SK-N-DZ (cell line): ENCODE results near the gene TMEM131L.

Source experiments
- DNase-seq: peaks from one replicate; pipeline ENCODE4 v3.0.0-alpha.2; 2015; ENCODE audit warnings: low spot score

The TMEM131L gene

DNA sequence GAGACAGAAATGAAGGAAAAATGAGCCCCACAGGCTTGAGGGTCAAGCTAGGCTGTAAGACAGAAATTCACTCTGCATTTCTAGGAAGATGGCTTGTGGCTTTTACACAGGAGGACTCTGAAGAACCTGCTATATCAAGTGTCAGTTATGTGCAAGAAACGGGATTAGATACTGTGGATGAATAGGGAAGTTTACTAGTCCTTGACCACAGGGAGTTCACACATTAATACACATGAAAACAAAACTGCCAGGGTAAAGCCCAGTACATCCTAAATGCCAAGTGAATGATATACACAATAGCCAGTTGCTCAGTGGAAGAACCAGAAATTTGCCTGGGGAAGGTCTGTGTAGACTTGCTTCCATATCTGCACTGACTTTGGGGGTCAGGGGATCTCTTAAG lies 53.5 kb downstream of the TMEM131L start:
- DNase-seq = no peak

DNA sequence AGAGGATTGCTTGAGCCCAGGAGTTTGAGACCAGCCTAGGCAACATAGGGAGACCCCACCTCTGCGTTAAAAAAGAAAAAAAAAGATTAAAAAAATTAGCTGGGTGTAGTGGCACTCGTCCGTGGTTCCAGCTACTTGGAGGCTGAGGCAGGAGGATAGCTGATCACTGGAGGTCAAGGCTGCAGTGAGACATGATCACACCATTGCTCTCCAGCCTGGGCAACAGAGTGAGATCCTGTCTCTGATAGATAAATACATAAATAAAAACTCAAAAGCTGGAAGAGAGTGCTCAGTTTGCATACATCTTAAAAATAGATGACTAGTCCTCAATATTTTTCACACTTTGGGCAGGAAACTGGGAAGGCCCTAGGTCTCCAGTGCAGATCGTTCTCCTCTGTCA lies 54.1 kb downstream of the TMEM131L start:
- no peak for DNase-seq

DNA sequence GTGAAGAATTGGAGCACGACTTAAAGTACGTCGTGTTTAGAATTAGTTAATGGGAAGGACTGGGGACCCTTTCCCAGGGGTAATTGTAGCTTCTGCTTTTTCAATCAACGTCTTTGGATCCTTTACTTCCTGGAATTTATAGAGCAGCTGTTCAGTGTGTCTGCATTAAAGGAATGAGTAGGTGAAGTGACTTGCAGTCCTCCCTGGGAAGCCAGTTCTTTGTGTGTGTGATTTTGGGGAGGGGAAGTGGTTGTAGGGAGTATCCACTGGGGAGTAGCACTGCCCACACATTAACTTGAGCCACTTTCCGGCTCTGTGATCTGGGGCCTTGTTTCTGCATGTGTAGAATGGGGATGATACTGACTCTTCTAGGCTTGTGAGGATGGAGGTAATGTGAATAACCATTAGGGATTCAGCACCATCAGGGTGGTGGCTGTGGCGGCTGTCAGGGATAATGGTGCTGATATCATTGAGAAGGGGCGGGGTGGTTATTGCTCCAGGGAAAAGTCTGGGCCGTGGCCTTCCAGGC lies 54.7 kb downstream of the TMEM131L start:
- no peak for DNase-seq

DNA sequence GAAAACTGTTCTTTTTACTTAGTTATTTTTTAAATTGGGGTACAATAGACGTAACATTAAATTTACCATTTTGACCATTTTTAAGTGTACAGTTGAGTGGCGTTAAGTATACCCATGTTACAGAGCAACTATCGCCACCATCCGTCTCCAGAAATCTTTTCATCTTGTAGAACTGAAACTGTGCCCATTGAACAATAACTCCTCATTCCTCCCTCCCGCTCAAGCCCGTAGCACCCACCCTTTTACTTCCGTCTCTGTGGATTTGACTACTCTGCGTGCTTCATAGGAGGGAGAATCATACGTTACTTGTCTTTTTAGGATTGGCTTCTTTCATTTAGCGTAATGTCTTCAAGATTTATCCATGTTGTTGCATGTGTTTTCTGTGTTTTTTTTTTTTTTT lies 55.3 kb downstream of the TMEM131L start:
- no peak for DNase-seq

DNA sequence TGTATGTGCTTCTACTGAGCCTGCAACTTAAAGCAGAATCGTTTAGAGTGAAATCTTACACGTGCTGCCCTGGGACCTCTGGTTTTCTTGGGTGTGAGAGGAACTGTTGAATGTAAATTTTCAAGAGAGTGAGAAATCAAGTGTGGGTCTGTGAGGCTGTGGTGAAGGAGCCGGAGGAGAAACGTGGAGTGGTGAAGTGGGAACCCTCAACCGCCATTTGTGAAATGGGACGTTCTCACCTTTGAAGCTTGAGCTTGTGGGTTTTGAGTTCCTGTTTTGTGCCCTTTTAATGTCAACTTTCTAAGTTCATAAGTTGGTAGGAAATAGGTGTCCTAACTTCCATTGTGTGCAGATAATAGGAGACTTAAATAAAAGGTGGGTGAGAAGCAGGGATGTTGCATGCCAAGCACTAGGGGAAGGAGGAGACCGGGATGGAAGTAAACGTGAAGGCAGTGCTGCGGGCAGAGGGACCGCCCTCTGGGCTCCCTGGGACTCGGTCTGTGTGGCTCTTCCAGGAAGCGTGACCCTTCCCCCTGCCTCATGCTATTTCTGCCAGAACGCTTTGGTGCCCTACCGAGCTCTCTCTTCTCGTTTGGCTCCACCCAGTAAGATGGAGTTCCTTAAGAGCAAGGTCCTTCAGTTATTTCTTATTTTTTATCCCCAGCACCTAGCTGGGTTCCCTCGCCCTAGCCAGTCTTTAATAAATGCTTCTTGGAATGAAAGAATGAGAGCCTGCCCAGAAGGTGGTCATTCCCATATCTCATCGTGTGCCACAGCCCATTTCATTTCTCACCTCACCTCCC lies 56.0 kb downstream of the TMEM131L start:
- DNase-seq = no peak

DNA sequence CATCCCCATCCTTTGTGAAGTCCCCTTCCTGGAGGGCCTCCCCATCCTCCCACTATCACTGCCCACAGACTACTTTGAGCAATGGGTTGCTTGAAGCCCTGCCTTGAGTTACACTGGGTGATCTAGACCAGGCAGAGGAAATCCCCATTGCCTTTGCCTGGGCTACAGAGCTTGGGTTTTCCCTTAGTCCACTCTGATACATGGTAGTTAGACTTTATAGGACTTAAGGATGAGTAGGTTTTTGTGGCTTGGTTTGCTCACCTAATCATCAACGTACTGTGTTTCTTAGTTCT lies 56.6 kb downstream of the TMEM131L start:
- DNase-seq = no peak

DNA sequence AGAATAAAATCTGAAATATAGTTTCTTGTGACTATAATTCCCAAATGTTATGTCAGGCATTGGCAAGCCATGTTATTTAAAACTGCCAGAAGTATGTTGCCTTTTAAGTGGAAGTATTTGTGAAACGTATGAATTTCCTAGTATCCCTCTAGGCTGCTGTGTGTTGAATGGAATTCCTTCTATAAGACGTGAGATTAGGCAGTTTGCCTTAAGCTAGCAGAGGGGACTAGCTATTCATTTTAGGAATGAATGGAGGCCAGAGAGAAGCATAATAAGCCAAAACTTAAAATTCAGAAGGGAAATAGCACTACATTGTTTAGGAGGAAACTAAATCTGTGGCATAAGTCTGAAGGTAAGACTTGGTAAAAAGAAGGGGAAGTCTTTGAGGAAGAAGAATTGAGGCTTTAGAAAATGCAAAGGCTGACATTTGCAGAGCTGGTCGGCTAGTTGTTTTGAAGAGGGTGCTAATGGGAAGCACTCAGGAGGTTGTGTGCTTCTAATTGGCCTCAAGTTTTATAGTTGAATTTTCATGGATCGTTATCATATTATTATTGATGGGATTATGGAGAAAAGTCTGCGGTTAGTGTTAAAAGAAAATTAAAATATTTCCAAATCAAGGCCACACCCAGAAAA lies 57.1 kb downstream of the TMEM131L start:
- DNase-seq = no peak

DNA sequence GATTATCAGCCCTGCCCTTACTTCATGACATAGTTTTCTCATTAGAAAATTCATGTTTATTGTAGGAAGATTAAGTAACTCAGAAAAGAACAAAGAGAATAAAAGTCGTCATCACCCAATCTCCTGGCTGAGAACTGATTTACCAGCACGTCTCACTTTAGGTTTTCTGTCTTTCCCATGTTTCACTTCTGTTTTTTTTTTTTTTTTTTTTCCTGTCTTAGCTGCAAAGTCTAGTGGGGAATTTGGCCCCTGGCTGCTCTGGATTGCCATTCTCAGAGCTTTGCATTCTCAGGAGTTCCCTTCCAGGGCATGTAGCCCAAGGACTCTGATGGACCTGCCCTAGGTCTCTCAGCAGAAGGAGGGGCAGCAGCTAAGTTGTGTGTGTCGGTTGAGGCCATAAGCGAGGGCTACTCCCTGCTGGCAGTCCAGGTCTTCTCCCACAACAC lies 57.8 kb downstream of the TMEM131L start:
- DNase-seq = no peak

DNA sequence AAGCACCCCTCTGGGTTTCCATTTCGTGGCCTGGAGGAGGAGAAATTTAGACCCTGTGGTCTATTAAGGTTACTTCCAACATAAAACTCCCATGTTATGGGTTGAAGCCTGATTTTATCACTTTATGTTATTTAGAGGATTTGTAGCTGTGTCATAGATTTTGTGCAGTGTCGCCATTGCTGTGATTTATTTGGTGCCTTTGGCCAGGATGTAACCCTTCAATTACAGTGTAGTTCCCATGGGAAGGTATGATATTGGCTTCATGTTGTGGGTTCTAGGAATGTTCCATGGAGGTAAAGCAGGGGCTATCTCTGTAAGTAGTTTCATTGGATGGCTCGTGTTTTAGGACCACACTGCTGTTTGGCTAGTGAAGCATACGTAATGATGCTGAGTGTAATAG lies 58.5 kb downstream of the TMEM131L start:
- DNase-seq = no peak

DNA sequence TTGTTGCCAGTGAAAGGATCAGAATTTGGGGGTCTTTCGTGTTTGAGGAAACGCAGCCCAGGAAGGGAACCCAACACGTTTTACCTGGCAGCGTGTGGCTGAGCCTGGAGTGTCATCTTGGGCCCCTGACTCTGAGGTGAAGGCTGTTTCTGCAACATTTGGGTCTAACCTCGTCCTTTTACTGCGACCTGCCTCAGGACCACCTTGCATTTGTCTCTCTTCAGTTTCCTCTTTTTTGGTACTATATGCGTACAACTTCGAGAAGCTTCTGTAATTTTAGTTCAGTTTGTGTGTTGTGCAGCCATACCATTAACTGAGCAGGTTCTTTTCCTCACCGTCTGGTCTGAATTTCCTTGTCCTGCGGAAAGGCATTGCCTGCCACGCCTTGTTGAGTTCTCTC lies 61.5 kb downstream of the TMEM131L start:
- DNase-seq = no peak

DNA sequence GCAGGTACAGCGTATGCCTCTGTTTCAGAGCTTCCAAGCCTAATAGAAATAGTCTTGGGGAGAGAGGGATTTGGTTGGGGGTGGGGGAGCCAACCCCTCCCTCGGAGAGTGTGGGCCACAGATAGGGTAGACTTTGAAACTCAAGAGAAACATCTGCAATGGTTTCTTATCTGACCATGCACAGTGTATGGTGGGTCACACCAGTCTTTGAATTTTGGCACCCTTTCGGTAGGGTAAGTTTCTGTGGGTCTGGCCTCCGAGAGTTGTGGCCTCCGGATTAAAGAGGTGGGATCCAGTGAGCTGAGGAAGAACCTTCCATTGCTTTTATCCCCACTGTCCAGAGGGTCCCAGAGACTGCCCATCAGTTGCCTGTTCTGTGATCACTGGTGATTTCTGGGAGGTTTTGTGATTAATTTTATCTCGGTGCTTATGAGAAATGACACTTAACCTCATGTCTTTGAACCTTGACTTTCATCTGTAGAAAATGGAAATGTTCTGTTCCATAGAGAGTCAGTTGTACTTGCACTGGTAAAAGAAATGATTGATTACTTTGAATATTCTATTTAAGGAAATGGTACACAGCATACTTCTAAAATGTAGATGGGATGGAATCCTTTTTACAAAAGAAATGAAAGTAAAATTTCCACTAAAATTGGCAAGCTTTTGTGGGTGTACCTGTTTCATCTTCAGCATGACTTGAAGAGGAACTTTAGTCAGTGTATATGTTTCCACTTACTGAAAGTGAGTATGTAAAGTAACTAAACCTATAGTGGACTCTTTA lies 62.7 kb downstream of the TMEM131L start:
- no peak for DNase-seq

DNA sequence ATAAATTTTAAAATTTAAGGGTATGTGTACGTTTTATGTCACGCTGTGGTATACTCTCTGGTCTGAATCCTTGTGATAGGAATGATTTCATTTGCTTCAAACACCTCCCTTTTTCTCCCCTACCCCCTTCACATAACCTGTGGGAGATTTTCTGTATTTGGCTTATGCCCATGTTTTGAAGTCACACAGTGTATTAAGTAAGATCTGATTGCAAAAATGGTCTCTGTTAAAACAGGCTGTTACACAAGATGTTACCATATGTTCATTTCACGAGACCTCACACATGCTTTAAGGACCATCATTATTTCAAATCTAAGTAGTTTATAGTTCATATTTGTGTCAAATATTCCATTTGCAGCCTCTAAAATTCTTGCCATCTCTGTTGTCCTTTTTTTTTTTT lies 63.5 kb downstream of the TMEM131L start:
- no peak for DNase-seq

DNA sequence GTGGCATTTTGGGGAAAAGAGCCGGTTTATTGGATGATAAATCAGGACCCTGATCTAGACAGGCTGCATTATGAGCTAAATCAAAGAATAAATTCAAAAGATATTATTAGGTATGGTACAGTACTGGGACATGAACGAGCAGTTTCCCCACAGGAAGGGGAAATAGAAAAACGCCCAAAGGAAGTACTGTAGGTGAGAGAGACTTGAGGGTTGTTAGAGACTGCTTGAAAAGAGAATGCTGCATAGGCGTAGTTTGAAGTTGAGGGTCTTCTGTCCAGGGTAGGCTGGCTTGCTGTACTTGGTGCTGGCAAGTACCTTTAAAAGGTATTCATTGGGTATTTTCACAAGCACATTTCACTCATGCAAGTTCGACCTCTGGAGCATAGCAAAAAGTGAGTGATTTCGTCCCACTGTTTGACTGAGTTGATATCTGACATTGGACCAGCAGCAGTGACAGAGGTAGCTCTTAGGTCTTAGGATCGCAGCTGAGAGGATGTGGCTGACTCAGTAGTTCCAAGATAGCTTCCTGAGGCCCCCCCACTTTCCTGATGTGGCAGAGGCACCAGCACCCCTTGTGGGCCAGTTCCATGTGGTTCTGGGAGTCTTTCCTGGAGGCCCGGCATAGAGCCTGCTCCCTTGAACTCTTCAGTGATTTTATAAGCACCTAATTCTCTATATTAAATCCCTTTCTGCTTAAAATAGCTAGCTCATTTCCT lies 64.3 kb downstream of the TMEM131L start:
- DNase-seq = no peak

DNA sequence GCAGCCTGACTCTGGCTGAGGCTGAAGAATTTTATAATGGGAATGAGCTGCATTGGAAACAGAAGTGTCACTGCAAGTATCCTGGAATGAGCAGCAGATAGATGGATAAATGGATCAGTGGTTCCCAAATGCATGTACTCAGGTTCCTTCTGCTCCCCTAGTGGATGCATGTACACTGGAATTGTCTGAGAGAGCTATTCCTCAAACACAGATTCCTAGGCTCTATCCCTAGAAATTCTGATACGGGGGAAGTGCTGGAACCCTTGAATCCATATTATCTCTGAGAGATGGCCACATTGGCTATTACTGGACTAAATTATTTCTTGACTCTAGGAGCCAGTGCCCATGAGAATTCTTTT lies 64.8 kb downstream of the TMEM131L start:
- no peak for DNase-seq

DNA sequence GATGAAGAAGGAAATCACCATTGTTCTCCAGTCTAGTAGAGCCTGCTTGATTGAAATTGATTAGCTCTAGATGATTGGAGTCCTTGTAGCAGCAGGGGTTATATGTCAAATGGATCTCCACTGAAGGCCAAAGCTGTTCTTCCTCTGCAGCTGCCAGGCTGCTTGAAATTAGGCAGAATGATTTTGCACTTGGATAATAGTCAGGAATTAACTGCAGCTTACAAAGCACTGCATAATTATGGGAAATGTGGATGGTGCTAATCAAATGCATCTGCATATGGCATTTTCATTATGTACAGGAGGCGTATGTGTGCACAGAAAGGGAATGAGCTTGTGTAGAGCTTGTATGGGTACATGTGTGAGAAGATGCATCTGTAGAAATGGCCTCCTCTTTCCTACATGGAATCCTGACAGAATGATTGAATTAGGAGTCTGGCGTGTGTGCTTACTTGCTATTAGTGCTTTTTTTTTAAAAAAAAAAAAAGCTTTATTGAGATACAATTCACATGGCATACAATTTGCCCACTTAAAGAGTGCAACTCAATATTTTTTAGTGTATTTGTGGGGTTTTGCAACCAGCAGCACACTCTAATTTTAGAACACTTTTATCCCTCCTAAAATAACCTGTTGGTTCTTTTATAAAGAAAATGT lies 65.9 kb downstream of the TMEM131L start:
- DNase-seq = peak; percentile 45

DNA sequence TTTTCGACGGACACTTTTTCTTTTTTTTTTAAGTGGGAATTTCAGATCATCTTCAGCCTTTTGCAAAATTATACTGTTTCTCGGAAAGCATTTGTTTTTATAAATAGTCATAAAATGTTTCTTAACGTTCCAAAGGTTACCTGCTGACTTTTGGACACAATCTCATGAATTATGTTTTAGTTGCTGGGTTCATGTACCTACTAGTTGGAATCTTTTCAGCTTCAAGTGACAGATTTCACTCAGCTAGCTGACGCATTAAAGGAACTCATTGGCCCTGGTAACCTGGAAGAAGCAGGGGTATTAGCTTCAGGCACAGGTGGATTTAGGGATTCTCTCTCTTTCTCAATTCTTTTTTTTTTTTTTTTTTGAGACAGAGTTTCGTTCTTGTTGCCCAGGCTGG lies 66.5 kb downstream of the TMEM131L start:
- DNase-seq = no peak

DNA sequence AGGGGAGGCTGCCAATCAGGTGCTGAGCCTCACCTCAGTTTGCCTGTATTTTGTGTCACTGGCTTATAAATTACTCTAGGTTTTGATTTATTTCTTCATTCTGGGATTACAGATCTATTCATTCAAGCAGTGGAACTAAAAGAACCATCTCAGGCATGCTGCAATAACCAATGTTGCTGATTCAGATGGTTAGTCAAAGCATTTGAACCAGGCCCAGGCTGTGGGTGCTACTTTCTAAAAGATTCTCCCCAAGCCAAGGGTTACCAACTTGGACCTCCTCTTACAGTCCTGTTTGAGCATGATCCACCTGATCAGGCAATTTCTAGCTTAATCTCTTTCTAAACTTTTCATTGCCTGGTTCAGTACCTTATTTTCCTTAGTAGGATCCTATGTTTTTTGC lies 67.2 kb downstream of the TMEM131L start:
- DNase-seq = no peak

DNA sequence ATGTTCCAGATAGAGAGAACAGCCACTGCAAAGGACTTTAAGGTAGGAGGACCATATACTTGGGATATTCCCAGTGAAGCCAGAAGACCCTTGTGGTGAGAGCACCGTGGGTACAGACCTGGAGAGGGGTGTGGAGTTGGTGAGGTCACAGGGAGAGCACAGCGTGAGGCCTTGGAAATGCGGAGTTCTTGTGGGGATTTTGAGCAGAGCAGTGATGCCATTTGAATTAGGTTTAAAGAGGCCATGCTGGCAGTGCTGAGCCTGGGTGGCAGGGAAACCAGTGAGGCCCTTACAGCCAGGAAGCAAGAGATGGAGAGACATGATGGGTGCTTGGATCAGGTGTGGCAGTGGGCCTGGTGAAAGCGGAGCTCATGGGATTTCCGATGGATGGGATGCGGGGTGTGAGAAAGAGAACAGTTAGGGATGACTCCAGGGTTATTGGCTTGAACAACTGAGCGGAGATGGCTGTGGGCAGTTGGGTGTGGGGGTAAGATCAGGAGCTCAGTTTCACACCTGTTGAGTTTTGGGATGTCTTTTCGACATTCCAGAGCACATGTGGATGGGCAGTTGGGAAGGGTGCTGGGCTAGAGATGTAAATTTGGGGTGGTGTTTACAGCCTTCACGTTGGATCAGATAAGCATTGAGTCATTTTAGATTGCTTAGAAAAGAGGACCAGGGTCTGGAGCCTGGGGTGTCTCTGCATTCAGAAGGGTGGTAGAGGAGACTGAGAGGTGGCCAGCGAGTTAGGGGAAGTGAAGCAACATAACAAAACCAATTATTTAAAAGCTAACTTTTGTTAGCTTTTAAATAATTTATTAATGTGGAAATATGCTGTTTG lies 68.9 kb downstream of the TMEM131L start:
- no peak for DNase-seq

DNA sequence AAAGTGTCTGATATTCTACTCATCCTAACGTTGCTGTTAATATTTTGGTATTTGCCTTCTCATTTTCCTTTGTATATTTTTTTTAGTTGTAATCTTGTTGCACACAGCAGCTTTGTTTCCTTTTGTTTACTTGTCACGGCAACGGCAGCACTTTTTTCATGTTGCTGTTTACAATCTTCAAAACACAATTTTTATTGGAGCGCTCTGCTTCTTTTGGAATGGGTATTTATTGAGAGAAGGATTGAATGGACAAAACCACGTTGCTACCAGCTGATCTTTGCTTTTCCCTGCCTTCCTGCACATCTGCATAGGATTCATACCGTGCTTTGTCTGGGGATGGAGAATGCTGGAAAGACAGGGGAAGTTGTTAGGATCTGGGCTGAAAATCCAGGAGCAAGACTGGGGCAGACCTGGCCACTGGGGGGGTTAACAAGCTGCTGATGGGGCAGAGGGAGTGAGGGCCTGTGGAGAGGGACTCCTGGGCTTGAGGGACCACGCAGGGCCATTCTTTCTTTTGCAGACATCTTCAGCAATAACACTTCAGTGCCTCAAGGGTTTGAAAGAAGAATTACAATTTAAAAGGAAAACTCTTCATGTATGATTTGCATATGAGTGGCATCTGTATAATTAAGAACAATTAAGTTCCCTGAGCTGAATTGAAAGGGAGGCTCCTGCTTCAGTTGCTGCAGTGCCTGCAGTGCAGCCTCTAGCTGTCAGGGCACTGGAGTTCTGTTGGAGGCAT lies 69.8 kb downstream of the TMEM131L start:
- DNase-seq = no peak

DNA sequence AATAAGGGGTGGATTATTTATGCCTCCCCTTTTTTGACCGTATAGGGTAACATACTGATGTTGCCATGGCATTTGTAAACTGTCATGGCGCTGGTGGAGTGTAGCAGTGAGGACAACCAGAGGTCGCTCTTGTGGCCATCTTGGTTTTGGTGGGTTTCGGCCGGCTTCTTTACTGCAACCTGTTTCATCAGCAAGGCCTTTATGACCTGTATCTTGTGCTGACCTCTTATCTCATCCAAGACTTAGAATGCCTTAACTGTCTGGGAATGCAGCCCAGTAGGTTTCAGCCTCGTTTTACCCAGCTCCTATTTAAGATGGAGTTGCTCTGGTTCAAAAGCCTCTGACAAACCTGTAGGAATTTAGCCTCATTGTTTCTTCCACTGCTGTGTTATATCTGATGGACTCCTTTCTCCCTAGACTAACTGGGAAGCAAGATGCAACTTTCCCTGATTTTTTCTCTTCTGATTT lies 71.4 kb downstream of the TMEM131L start:
- DNase-seq = no peak
